Measurements from ENCODE around the gene TRIM5.
"Not testable (repeated sequence)": the region's sequence is repeated elsewhere in the genome, so short reads cannot be mapped to it uniquely, and the experiment has no call there.

TRIM5 gene

DNA sequence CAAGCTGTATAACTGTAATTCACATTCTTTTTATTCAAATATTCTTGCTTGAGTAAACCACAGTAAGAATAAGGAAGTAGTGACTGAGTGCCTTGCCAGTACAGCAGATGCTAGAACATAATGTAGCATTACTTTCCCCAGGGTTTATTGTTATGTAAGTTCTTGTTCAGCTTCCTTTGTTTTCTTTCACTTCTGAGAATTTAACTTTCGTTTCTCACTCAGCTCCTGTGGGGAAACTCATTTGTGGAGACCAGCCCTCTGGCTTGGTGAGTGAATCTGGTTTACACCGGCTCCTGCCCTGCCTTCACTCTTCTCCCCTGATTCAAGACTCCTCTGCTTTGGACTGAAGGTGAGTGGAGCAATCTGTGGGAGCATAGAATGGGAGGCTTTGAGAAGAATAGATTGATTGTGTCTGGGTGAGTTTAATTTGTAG, 4.7 kb upstream of the TRIM5 start, which contains the start of gene TRIM22:
Gene TRIM22 (plus strand): TSS at position 240 of the 433 bp plus-strand sequence. CDS start 6,443 bp downstream, outside the sequence.
- DNase-seq (ENCODE audit: low spot score), result no peak

- no peak for DNase-seq (ENCODE audit: low spot score)
Observed at GRCh38 chr11:5688482-5688881, 3.6 kb upstream of the TRIM5 start.

- DNase-seq (ENCODE audit: low spot score), result no peak
Observed at GRCh38 chr11:5686426-5686825, 1.6 kb upstream of the TRIM5 start.

GRCh38 chr11:5684036-5684645, 733 bp downstream of the TRIM5 start:
- no peak for DNase-seq (ENCODE audit: low spot score)

DNA sequence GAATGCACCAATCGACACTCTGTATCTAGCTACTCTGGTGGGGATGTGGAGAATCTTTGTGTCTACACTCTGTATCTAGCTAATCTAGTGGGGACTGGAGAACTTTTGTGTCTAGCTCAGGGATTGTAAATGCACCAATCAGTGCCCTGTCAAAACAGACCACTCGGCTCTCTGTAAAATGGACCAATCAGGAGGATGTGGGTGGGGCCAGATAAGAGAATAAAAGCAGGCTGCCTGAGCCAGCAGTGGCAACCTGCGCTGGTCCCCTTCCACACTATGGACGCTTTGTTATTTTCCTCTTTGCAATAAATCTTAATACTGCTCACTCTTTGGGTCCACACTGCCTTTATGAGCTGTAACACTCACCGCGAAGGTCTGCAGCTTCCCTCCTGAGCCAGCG, 1.3 kb downstream of the TRIM5 start:
- DNase-seq (ENCODE audit: low spot score), result not testable (repeated sequence)

DNA sequence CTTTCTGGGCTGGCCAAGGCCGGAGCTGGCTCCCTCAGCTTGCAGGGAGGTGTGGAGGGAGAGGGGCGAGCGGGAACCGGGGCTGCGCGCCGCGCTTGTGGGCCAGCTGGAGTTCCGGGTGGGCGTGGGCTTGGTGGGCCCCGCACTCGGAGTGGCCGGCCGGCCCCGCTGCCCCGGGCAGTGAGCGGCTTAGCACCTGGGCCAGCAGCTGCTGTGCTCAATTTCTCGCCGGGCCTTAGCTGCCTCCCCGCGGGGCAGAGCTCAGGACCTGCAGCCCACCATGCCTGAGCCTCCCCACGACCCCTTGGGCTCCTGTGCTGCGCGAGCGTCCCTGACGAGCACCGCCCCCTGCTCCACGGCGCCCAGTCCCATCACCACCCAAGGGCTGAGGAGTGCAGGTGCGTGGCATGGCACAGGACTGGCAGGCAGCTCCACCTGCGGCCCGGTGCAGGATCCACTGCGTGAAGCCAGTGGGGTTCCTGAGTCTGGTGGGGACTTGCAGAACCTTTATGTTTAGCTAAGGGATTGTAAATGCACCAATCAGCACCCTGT, 1.9 kb downstream of the TRIM5 start:
- not testable (repeated sequence) for DNase-seq (ENCODE audit: low spot score)

DNA sequence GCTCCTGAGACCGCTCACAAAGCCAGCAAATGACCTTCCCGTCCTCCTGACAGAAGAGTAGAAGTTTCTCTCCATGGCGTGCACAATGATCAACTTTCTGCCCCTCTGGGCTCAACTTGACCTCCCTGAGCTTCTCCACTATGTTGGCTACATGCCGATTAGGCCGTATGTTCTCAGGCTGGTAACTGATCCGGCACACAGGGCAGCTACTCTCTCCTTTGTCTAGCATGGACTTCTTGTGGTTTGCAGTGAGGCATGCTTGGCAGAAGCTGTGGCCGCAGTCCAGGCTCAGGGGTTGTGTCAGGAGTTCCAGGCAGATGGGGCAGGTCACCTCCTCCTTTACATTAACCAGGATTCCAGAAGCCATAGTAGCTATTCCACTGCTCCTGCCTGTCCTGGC, 5.1 kb downstream of the TRIM5 start:
- DNase-seq (ENCODE audit: low spot score), result no peak

GRCh38 chr11:5674391-5674790, 10.5 kb downstream of the TRIM5 start:
- DNase-seq (ENCODE audit: low spot score), result no peak

GRCh38 chr11:5671831-5672230, 13.0 kb downstream of the TRIM5 start:
- DNase-seq (ENCODE audit: low spot score), result no peak

DNA sequence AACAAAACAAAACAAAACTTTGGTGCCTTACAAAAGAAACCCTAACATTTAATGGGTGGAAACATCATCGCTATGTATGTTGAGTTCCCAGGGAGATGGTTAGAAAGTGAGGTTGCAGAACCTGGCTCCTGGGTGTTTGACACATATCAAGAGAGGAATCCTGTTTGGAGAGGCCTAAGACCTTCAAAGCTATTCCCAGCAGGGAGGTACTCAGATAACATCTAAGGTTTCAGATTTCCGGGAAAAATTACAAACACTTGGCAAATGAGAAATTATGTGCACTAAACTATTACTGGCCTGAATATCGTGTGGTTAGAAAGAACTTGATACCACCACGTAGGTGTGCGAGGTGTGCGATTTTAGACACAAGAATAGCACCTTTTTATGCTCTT, 18.5 kb downstream of the TRIM5 start:
- DNase-seq (ENCODE audit: low spot score), result no peak

- DNase-seq (ENCODE audit: low spot score), result no peak
Observed at GRCh38 chr11:5665746-5666401, 19.0 kb downstream of the TRIM5 start.

DNA sequence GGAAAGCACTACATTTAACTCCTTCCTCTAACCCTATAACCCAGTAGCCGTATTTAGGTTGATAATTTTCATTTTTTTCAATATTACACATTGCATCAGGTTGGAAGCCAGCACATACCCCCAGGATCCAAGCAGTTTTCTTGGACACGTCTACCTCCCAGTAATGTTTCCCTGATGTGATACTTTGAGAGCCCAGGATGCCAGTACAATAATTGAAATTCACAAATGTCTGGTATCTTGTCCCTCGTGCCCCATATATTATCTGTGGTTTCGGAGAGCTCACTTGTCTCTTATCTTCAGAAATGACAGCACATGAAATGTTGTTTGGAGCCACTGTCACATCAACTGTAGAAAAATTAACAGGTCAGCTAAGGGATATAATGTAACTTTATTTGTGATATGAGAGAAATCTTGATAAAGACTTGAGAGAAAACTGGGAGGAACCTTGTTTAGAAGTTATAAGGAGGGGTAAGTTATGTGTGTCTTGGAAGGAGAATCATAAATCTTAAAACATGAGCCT, 19.8 kb downstream of the TRIM5 start:
- DNase-seq (ENCODE audit: low spot score), result no peak

- DNase-seq (ENCODE audit: low spot score), result no peak
Observed at GRCh38 chr11:5663511-5663910, 21.4 kb downstream of the TRIM5 start.

- DNase-seq (ENCODE audit: low spot score), result no peak
Observed at GRCh38 chr11:5658318-5658717, 26.6 kb downstream of the TRIM5 start.

DNA sequence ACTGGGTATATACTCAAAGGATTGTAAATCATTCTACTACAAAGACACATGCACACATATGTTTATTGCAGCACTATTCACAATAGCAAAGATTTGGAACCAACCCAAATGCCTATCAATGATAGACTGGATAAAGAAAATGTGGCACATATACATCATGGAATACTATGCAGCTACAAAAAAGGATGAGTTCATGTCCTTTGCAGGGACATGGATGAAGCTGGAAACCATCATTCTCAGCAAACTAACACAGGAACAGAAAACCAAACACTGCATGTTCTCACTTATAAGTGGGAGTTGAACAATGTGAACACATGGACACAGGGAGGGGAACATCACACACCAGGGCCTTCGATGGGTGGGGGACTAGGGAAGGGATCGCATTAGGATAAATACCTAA, 27.9 kb downstream of the TRIM5 start:
- not testable (repeated sequence) for DNase-seq (ENCODE audit: low spot score)

- DNase-seq (ENCODE audit: low spot score), result no peak
Observed at GRCh38 chr11:5655474-5655873, 29.4 kb downstream of the TRIM5 start.

- no peak for DNase-seq (ENCODE audit: low spot score)
Observed at GRCh38 chr11:5646139-5646538, 38.7 kb downstream of the TRIM5 start.

GRCh38 chr11:5643585-5643984, 41.3 kb downstream of the TRIM5 start:
- no peak for DNase-seq (ENCODE audit: low spot score)

- DNase-seq (ENCODE audit: low spot score), result no peak
Observed at GRCh38 chr11:5639953-5640352, 44.9 kb downstream of the TRIM5 start.

DNA sequence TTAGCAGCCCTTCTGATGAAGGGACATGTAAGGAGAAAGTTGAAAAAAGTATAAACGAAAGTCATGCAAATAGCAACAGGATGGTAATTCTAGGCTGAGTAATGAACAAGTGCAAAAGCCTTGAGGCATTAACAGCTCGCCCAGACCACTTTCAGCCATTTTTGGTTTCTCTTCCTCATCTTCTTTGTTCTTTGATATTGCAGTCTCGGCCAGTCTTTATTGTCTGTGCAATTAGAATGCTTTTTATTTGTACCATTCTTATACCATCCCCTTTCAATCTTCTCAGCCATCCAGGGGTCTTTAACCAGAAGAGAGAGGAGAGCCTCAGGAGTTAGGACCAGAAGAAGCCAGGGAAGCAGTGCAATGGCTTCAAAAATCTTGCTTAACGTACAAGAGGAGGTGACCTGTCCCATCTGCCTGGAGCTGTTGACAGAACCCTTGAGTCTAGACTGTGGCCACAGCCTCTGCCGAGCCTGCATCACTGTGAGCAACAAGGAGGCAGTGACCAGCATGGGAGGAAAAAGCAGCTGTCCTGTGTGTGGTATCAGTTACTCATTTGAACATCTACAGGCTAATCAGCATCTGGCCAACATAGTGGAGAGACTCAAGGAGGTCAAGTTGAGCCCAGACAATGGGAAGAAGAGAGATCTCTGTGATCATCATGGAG, 52.8 kb downstream of the TRIM5 start:
- no peak for DNase-seq (ENCODE audit: low spot score)

GRCh38 chr11:5631417-5631816, 53.5 kb downstream of the TRIM5 start:
- DNase-seq (ENCODE audit: low spot score), result no peak

DNA sequence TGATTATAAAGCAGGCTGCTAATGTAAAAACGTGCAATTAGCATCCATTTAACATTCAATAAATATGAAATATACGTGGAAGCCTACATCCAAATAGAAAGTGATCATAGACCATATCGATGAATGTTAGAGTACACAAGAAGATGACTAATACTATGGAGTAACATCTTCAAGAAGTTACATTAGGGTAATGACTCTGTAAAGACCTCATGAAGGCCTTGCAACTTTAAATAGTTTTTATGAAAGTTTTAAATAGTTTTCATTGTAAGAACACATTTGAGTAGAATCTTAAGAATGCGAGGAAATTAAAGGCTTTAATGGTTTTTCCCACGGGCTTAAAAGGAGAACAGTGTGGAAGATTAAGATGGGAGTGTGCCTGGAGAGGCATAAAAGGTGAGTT, 58.7 kb downstream of the TRIM5 start:
- no peak for DNase-seq (ENCODE audit: low spot score)

- DNase-seq (ENCODE audit: low spot score), result peak; percentile 78
Observed at GRCh38 chr11:5625281-5625680, 59.6 kb downstream of the TRIM5 start.

Measured in COLO829 (cell line).